Measurements from ENCODE around the gene ALPL.

DNA sequence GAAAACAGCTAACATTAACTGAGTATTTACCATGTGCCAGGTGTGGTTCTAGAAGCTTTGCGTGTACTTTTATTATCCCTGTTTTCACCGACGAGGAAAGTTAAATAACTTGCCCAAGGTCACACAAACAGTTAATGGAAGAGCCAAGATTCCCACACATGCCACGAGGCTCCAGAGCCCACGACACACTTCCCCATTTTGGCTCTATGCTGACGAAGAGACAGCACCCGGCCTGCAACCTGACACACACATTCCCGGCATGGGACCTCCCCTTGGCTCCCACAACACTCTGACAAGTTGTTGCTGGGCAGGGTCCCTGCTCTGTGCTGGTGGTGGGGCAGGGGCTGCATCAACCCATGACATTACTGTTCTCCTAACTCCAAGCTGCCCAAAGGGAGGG, 107.1 kb downstream of the ALPL start:
- no peak for TF ChIP-seq EP300 (IDR thresholded peaks at IDR 0.05)
- TF ChIP-seq, protein P1, sequence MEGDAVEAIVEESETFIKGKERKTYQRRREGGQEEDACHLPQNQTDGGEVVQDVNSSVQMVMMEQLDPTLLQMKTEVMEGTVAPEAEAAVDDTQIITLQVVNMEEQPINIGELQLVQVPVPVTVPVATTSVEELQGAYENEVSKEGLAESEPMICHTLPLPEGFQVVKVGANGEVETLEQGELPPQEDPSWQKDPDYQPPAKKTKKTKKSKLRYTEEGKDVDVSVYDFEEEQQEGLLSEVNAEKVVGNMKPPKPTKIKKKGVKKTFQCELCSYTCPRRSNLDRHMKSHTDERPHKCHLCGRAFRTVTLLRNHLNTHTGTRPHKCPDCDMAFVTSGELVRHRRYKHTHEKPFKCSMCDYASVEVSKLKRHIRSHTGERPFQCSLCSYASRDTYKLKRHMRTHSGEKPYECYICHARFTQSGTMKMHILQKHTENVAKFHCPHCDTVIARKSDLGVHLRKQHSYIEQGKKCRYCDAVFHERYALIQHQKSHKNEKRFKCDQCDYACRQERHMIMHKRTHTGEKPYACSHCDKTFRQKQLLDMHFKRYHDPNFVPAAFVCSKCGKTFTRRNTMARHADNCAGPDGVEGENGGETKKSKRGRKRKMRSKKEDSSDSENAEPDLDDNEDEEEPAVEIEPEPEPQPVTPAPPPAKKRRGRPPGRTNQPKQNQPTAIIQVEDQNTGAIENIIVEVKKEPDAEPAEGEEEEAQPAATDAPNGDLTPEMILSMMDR (IDR thresholded peaks at IDR 0.05): no peak
